ENCODE measurements around the gene APOA1.

GRCh38 chr11:116798368-116798767 lies 39.1 kb downstream of the APOA1 start:
- no peak for TF ChIP-seq POLR2A (IDR thresholded peaks at IDR 0.05)
- TF ChIP-seq POLR2AphosphoS5 (IDR thresholded peaks at IDR 0.05), result no peak
